B cell (primary cell): Measurements from ENCODE around the gene FMN1.

ENCODE experiments used
- EZH2 ChIP-seq: IDR thresholded peaks from 2 replicates; pipeline ENCODE4 v1.6.1; 2012; ENCODE audit warnings: borderline replicate concordance, low read depth, mild to moderate bottlenecking, moderate library complexity, low read length; ENCODE audit not compliant: insufficient read depth, poor library complexity, severe bottlenecking
- TF ChIP-seq, protein P1 (sequence below): fragments of 200-600 bp; IDR thresholded peaks from one replicate; pipeline ENCODE4 v1.8.0; 2022; ENCODE audit warnings: antibody characterized with exemption, mild to moderate bottlenecking

DNA sequence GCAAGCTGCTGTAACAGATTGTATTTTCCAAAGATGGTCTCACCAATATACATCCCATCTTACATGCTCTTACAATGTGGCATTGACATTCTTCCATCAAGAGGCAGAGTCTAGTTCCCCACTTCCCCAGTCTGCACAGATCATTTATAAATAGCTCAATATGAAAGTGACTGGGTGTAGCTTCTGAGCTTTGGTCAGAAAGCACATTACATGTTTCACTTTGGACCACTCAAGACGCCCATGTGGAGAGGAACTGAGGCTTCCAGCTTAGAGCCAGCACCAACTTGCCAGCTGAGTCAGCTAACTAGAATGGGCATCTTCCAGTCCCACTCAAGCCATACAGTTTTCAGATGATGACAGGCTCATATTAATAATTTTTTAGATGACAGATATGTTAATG lies 431.2 kb downstream of the FMN1 start:
- TF ChIP-seq, protein P1, sequence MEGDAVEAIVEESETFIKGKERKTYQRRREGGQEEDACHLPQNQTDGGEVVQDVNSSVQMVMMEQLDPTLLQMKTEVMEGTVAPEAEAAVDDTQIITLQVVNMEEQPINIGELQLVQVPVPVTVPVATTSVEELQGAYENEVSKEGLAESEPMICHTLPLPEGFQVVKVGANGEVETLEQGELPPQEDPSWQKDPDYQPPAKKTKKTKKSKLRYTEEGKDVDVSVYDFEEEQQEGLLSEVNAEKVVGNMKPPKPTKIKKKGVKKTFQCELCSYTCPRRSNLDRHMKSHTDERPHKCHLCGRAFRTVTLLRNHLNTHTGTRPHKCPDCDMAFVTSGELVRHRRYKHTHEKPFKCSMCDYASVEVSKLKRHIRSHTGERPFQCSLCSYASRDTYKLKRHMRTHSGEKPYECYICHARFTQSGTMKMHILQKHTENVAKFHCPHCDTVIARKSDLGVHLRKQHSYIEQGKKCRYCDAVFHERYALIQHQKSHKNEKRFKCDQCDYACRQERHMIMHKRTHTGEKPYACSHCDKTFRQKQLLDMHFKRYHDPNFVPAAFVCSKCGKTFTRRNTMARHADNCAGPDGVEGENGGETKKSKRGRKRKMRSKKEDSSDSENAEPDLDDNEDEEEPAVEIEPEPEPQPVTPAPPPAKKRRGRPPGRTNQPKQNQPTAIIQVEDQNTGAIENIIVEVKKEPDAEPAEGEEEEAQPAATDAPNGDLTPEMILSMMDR, result no peak
- no peak for TF ChIP-seq EZH2
